SK-N-MC (cell line): Measurements from ENCODE around the gene SZRD1.

ENCODE experiments used
- EZH2 ChIP-seq: fragments of 200-600 bp; sonication (generic); IDR thresholded peaks from one replicate; pipeline ENCODE4 v1.6.1; 2017; ENCODE audit warnings: antibody characterized with exemption
- FOXP2 ChIP-seq: optimal IDR thresholded peaks from 2 replicates; pipeline ENCODE3; 2011; ENCODE audit warnings: mild to moderate bottlenecking, moderate library complexity; ENCODE audit not compliant: insufficient read depth; ENCODE audit errors: extremely low read length, control extremely low read depth
- POLR2AphosphoS5 ChIP-seq: IDR thresholded peaks from 2 replicates; pipeline ENCODE4 v1.6.1; 2012; ENCODE audit warnings: mild to moderate bottlenecking, low read depth, low read length, borderline replicate concordance

- no peak for TF ChIP-seq EZH2
- TF ChIP-seq POLR2AphosphoS5, result no peak
- no peak for TF ChIP-seq FOXP2
These were observed 48.5 kb upstream of the SZRD1 start for GRCh38 chr1:16318555-16318954.
